Erythroblast (primary cell): ENCODE results near the gene COL5A1.

ENCODE experiments used
- GATA1 ChIP-seq: IDR thresholded peaks from 2 replicates; pipeline ENCODE4 v1.6.1; 2011; ENCODE audit warnings: low read depth, mild to moderate bottlenecking, control low read depth, low read length, moderate library complexity
- POLR2A ChIP-seq: IDR thresholded peaks from 2 replicates; pipeline ENCODE4 v1.6.1; 2011; ENCODE audit warnings: mild to moderate bottlenecking, low read length

DNA sequence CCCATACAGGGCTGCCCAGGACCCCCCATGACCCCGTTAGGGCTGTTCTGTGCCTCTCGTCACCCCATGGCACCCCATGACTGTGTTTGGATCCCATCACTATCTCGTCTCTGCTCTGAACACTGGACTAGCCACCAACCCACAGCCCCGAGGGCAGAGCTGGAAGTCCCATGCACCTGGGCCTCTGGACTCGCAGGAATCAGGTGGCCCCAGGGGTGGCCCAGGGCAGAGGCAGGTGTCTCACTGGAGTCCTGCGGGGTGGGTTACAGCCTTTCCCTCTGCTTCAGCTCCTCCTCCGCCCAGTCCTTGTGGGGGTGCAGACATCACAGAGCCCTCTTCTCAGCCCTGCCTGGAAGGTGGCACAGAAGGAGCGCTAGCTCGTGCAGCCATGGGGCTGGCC is 79.7 kb downstream of the COL5A1 start:
- TF ChIP-seq POLR2A = no peak
- no peak for TF ChIP-seq GATA1
